HG02678 (cell line): Measurements from ENCODE around the gene CFAP46.
"Not testable (repeated sequence)": the region's sequence is repeated elsewhere in the genome, so short reads cannot be mapped to it uniquely, and the experiment has no call there.

Experiments
- ATAC-seq: cut with Tn5 transposase; IDR thresholded peaks from one replicate; pipeline ENCODE4 v1.9.1; 2021; ENCODE audit warnings: mild to moderate bottlenecking, moderate library complexity; ENCODE audit not compliant: unreplicated experiment

Gene CFAP46

DNA sequence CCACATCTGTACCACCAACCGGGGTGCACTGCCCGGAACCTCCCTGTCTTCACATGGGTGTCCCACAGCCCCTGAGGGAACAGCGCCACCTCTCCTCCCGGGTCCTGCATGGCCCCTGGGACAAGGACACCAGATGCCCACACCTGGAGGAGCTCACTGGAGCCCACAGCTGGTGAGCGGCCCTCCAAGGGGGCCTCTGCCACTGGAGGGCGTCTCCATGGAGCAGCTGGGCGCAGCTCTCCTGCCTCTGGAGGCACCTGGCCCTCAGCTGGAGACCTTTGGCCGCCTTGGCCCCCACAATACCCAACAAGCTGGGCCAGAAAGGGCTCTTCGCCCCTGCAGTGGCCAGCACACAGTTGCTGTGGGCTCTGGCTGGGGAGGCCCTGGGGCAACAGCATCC, 149.2 kb downstream of the CFAP46 start:
- no peak for ATAC-seq

GRCh38 chr10:132792796-132793195, 149.6 kb downstream of the CFAP46 start:
- no peak for ATAC-seq

- ATAC-seq: not testable (repeated sequence)
Observed at GRCh38 chr10:132792099-132792498, 150.3 kb downstream of the CFAP46 start.

- no peak for ATAC-seq
Observed at GRCh38 chr10:132790934-132791829, 151.2 kb downstream of the CFAP46 start.

DNA sequence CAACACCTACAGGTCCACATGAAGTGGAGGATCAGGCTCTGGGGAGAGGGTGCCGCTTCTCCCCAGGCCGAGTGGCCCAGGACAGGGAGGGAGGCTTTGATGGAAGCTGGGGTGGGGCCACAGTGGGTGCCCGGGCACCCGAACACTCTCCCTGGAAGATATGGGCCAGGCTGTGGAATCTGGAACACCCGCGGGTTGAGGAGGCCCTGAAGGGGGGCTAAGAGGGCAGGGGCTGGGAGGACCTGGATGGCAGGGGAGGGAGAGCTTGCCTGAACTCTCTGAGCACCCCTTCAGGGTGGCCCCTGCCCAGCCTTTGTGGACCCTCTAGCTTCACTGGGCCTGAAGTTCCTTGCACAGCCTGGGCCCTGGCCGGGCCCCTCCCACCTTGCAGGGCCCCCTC, 151.9 kb downstream of the CFAP46 start:
- ATAC-seq: no peak

- ATAC-seq: no peak
Observed at GRCh38 chr10:132789659-132790148, 152.7 kb downstream of the CFAP46 start.

GRCh38 chr10:132788831-132789219, 153.5 kb downstream of the CFAP46 start:
- no peak for ATAC-seq

GRCh38 chr10:132788180-132788830, 154.1 kb downstream of the CFAP46 start:
- ATAC-seq: no peak

- no peak for ATAC-seq
Observed at GRCh38 chr10:132787495-132788179, 154.7 kb downstream of the CFAP46 start.

GRCh38 chr10:132786884-132787494, 155.4 kb downstream of the CFAP46 start:
- ATAC-seq: no peak

DNA sequence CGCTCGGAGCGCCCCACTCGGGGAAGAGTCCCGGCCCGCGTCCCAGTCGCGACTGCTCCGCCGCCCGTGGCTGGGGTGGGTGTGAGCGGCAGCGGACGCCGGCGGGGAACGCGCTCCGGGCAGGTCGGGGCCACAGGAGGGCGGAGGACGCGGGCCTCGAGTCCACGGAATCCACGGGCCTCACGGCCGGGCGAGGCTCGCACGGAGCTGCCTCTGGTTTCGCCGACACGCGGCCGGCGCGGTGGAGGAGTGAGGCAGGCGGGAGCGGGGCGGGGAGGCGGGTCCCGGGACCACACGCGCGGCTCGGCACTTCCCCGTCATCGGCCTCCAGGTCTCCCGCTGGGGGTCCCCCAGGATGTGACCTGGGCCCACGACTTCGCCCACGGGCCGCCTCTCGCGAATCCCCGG, 155.9 kb downstream of the CFAP46 start:
- no peak for ATAC-seq

DNA sequence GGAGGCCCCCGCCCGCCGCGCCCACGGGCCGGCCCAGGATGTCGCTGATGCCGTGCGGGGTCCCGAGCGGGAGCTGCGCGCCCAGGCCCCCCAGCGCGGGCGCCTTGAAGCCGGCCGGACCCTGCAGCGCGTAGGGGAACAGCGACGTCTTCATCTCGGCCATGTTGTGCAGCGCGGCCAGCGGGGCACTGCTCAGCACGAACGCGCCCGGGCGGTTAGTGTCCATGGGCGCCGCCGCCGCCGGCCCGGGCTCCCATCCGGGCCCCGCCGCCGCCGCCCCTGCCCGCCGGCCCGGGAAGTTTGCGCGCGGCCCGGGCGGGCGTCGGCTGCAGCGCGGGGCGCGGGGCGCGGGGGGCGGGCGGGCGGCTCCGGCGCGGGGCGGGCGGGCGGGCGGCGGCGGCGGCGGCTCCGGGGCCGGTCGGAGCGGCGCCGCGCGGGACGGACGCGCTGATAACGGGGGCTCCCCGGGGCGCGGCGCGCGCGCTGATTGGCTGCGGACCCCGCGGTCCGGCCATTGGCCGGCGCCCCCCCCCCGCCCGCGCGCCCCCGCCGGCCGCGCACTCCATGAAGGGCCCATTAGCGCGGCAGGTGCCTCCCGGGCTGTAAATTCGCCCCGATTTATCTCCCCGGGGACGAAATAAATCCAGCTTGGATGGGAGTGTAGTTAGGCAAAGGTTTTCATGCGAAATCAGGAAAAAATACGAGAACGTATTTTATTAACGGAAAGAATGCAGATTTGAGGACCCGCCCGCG, 156.5 kb downstream of the CFAP46 start, which contains the start of gene NKX6-2:
NKX6-2 (minus strand) TSS at position 425 of the 753 bp plus-strand sequence; CDS start at position 226, 199 bp downstream.
- ATAC-seq: no peak

DNA sequence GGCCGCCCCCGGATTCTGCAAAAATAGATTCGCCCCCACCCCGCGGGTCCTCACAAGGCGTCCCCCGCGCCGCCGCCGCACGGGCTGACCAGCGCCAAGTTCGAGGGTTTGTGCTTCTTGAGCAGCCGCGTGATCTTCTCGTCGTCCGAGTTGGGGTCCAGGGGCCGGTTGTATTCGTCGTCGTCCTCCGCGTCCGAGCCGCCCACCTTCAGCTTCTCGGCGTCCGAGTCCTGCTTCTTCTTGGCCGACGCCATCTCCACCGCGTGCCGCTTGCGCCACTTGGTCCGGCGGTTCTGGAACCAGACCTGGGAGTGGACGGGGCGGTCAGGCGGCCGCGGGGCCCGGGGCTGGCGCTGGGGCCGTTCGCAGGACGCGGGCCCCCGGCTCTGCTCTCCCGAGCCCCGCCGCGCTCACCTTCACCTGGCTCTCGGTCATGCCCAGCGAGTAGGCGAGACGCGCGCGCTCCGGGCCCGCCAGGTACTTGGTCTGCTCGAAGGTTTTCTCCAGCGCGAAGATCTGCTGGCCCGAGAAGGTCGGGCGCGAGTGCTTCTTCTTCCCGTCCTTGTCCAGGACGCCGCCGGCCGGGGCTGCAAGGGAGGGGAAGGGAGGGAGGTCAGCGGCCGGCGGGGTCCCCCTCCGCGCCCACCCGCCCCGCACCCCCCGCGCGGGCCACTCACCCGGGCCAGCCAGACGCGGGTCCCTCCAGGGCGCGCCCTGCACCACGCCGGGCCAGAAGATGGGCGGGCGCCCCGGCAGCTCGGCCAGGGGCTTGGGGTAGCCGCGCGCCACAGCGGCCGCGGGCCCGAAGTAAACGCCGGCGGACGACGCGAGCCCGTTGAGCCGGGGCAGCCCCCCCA, 157.3 kb downstream of the CFAP46 start:
- no peak for ATAC-seq

DNA sequence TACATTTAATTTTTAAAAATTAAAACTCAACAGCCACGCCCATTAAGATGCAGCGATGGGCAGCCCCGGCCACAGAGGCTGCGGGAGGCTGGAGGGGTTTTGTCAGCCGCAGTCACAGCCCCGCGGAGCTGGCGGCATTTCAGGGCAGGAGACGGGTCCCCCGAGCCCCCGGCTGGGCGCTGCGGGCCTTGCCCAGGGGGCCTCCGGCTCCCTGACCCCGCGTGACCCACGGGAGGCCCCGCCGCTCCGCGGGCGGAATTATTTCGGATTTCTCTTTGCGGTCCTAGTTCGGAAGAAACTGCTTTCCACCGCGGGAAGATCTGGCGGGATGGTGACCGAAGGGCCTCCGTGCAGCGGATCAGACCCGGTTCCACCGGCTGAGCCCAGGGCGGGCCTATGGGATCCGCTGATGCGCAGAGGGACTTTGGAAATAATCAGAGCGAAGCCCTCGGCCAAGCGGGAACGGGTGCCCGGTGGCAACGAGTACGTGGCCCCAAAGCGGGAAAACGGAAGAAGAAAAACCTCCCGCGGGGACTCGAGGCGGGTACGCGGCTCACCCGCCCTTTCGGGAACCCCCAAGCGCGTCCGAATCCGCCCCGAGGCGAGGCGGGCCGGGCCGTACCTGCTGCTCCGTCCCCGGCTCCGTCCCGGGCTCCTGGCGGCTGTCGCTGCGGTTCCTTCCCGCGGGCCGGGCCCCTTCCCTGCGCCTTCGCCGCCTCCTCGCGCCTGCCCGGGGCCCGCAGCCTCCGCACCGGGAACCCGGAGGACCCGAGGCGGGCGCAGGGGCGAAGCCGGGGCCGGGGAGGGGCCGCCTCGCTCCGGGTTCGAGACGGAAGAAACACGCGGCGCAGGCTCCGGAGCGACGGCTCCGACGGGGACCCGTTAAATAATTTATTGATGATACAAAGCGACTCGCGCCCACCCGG, 158.2 kb downstream of the CFAP46 start:
- ATAC-seq: no peak

- no peak for ATAC-seq
Observed at GRCh38 chr10:132783165-132783939, 159.0 kb downstream of the CFAP46 start.

DNA sequence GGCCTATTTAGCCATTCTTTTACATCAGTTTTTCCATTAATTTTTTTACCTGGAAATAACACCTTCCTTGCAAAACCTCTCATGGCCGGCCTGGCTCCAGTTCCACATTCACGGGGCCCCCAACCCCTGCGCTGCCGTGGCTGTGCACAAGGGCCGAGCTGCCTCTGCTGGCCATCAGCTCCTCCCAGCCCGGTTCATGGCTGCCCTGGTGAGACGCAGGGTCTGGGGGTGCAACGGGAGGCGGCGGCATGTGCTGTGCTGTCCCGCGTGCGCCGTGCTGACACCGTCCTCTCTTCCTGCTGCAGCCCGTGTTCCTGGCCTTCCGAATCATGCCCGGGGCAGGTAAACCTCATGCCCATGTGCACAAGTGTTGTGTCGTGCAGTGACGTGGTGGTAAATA, 160.8 kb downstream of the CFAP46 start:
- no peak for ATAC-seq

DNA sequence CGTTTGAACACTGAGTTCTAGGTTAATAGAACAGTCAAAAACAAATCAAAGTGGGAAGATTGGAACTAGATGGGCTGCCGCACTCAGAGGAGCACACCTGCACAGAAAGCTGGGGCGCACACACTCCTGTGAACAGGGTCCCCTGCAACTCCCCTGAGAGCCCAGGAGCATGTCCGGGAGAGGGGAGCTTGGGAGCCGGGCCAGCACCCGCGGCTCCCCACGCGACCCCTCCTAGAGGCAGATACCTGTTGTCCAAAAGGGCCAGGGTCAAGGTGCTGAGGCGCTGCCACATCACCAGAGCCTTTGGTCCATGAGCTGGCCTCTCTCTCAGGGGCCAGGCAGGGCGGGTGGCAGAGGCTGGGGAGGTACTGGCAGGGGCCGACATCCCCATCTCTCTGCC, 162.0 kb downstream of the CFAP46 start:
- ATAC-seq: no peak
